Neuronal stem cell (in vitro differentiated cells): ENCODE measurements around the gene MTR.
"Not testable (repeated sequence)": the region's sequence is repeated elsewhere in the genome, so short reads cannot be mapped to it uniquely, and the experiment has no call there.

ENCODE experiments used
- DNase-seq: peaks from one replicate; pipeline ENCODE4 v3.0.0-alpha.2; 2013; ENCODE audit warnings: low spot score
- H2AFZ ChIP-seq: one replicate; pipeline ENCODE4 v1.6.1; 2013; ENCODE audit warnings: mild to moderate bottlenecking, low read length, inconsistent platforms
- H2AK5ac ChIP-seq: 2 replicates; pipeline ENCODE4 v1.6.1; 2013; ENCODE audit warnings: low read depth, mild to moderate bottlenecking, inconsistent platforms, low read length, moderate library complexity, mixed read lengths
- H2BK120ac ChIP-seq: 2 replicates; pipeline ENCODE4 v1.6.1; 2013; ENCODE audit warnings: low read depth, mild to moderate bottlenecking, inconsistent platforms, low read length, moderate library complexity, mixed read lengths
- H2BK12ac ChIP-seq: one replicate; pipeline ENCODE4 v1.6.1; 2013; ENCODE audit warnings: low read length, inconsistent platforms
- H2BK15ac ChIP-seq: 2 replicates; pipeline ENCODE4 v1.6.1; 2013; ENCODE audit warnings: mild to moderate bottlenecking, low read length, inconsistent platforms, mixed read lengths
- H2BK5ac ChIP-seq: one replicate; pipeline ENCODE4 v1.6.1; 2013; ENCODE audit warnings: inconsistent platforms, mild to moderate bottlenecking, low read length, moderate library complexity
- H3K14ac ChIP-seq: one replicate; pipeline ENCODE4 v1.6.1; 2013; ENCODE audit warnings: low read length, inconsistent platforms
- H3K18ac ChIP-seq: 2 replicates; pipeline ENCODE4 v1.6.1; 2013; ENCODE audit warnings: low read length, inconsistent platforms
- H3K23ac ChIP-seq: 2 replicates; pipeline ENCODE4 v1.6.1; 2013; ENCODE audit warnings: low read depth, mild to moderate bottlenecking, mixed read lengths, low read length, inconsistent platforms; ENCODE audit not compliant: poor library complexity
- H3K27ac ChIP-seq: replicated peaks from 3 replicates; pipeline ENCODE4 v1.5.1; 2013; ENCODE audit warnings: low read length, inconsistent platforms
- H3K27me3 ChIP-seq, 3 experiments: 2 replicates each; pipeline ENCODE4 v1.6.1; 2013; ENCODE audit warnings: low read length in 3 of 3, mild to moderate bottlenecking in 2 of 3, inconsistent platforms in 1 of 3, low read depth in 1 of 3, mixed read lengths in 1 of 3, moderate library complexity in 1 of 3; ENCODE audit not compliant: control insufficient read depth in 3 of 3, insufficient read depth in 3 of 3
- H3K36me3 ChIP-seq, 2 donors: replicated peaks in 1 of 2; 2 replicates each; pipeline ENCODE4 v1.6.1; 2013; ENCODE audit warnings: low read length in 2 of 2; ENCODE audit not compliant: control insufficient read depth in 2 of 2, insufficient read depth in 2 of 2
- H3K4ac ChIP-seq: 2 replicates; pipeline ENCODE4 v1.6.1; 2013; ENCODE audit warnings: inconsistent platforms, mild to moderate bottlenecking, low read length, moderate library complexity
- H3K4me1 ChIP-seq, 2 donors: 1 replicate in 1 of 2; 2 replicates in 1 of 2; pipeline ENCODE4 v1.6.1; 2013; ENCODE audit warnings: low read length in 2 of 2, low read depth in 1 of 2; ENCODE audit not compliant: control insufficient read depth in 2 of 2, insufficient read depth in 1 of 2
- H3K4me2 ChIP-seq: one replicate; pipeline ENCODE4 v1.6.1; 2013; ENCODE audit warnings: mild to moderate bottlenecking, low read length, inconsistent platforms; ENCODE audit not compliant: insufficient read depth, poor library complexity, severe bottlenecking
- H3K4me3 ChIP-seq, 2 donors: 2 replicates each; pipeline ENCODE4 v1.5.1; 2013; ENCODE audit warnings: low read length in 2 of 2, mild to moderate bottlenecking in 2 of 2, inconsistent platforms in 1 of 2, moderate library complexity in 1 of 2
- H3K79me1 ChIP-seq: one replicate; pipeline ENCODE4 v1.6.1; 2013; ENCODE audit warnings: low read depth, mild to moderate bottlenecking, inconsistent platforms, low read length, moderate library complexity
- H3K9ac ChIP-seq: one replicate; pipeline ENCODE4 v1.6.1; 2013; ENCODE audit warnings: mild to moderate bottlenecking, low read depth, low read length, inconsistent platforms; ENCODE audit not compliant: poor library complexity
- H3K9me3 ChIP-seq, 2 donors: replicated peaks in 1 of 2; 2 replicates each; pipeline versions ENCODE3 to v1.6.1; 2013; ENCODE audit warnings: low read length in 2 of 2, mild to moderate bottlenecking in 2 of 2, inconsistent platforms in 1 of 2, low read depth in 1 of 2, mixed read lengths in 1 of 2, moderate library complexity in 1 of 2; ENCODE audit not compliant: control insufficient read depth in 2 of 2, insufficient read depth in 1 of 2
- H4K8ac ChIP-seq: one replicate; pipeline ENCODE4 v1.6.1; 2013; ENCODE audit warnings: low read depth, mild to moderate bottlenecking, inconsistent platforms, low read length, moderate library complexity
- H4K91ac ChIP-seq: one replicate; pipeline ENCODE4 v1.6.1; 2013; ENCODE audit warnings: low read length, low read depth, mild to moderate bottlenecking, inconsistent platforms; ENCODE audit not compliant: poor library complexity
- WGBS, 2 donors: extraction: QIAGEN DNeasy Blood & Tissue Kit; methylation state at CpG; one replicate each; pipeline ENCODE4 v1.1.7; 2013; ENCODE audit warnings: missing lambda C conversion rate in 2 of 2, mixed read lengths in 1 of 2; ENCODE audit not compliant: insufficient read length in 2 of 2, insufficient replicate concordance in 1 of 2; ENCODE audit errors: extremely low coverage in 2 of 2; 5-methylcytosine and 5-hydroxymethylcytosine counted together

MTR gene

GRCh38 chr1:236911047-236911446 is 116.0 kb downstream of the MTR start:
- H3K23ac ChIP-seq, H3K4me1 ChIP-seq, H4K8ac ChIP-seq, H2BK12ac ChIP-seq, H3K79me1 ChIP-seq, H2BK5ac ChIP-seq, H3K27me3 ChIP-seq, H2BK15ac ChIP-seq, H2BK120ac ChIP-seq, H3K4me3 ChIP-seq, DNase-seq, H3K9ac ChIP-seq, H2AFZ ChIP-seq, H3K9me3 ChIP-seq, H3K14ac ChIP-seq, H3K27ac ChIP-seq, H3K4me2 ChIP-seq, H3K4ac ChIP-seq, H2AK5ac ChIP-seq, H3K36me3 ChIP-seq, H4K91ac ChIP-seq, H3K18ac ChIP-seq: not testable (repeated sequence)
- WGBS, 2 donors = no CpG with 5 or more reads among the region's 7 CpGs

GRCh38 chr1:236913371-236914037 is 118.4 kb downstream of the MTR start:
- no CpG with 5 or more reads among the region's 2 CpGs for WGBS, 2 donors

GRCh38 chr1:236914375-236914774 is 119.3 kb downstream of the MTR start:
- Histone ChIP-seq H4K91ac (no peak overlapping the region), H3K27ac (no peak overlapping the region), H2AK5ac (no peak overlapping the region), H3K27me3 (no peaks in the 10 kb centered on the region), H2BK15ac (no peak overlapping the region), H2BK12ac (no peak overlapping the region), H3K4me3 (no peak overlapping the region), H3K9ac (no peak overlapping the region), H2BK5ac (no peak overlapping the region), H2AFZ (no peak overlapping the region), H3K23ac (no peak overlapping the region), H3K4me2 (no peak overlapping the region), H3K18ac (no peak overlapping the region), H3K4me1 (no peaks in the 10 kb centered on the region), H4K8ac (no peak overlapping the region), H3K36me3 (no peaks in the 10 kb centered on the region), H3K4ac (no peak overlapping the region), H3K14ac (no peak overlapping the region), H2BK120ac (no peak overlapping the region), H3K9me3 (no peaks in the 10 kb centered on the region), H3K79me1 (no peaks in the 10 kb centered on the region)
- WGBS, 2 donors = no CpG with 5 or more reads among the region's 2 CpGs
- no peak for DNase-seq

More at GRCh38 chr1:236913371-236914037, 118.4 kb downstream of the MTR start:
- no peak overlapping the region for H2AK5ac ChIP-seq
- no peak overlapping the region for H2BK12ac ChIP-seq
- no peak overlapping the region for H3K23ac ChIP-seq
- no peak overlapping the region for H4K8ac ChIP-seq
- H3K4me2 ChIP-seq = no peak overlapping the region
- no peak overlapping the region for H2BK5ac ChIP-seq
- H2AFZ ChIP-seq = no peak overlapping the region
- no peak for DNase-seq
- H3K9me3 ChIP-seq = no peaks in the 10 kb centered on the region
- no peak overlapping the region for H3K9ac ChIP-seq
- H3K27ac ChIP-seq = no peak overlapping the region
- no peak overlapping the region for H3K14ac ChIP-seq
- no peaks in the 10 kb centered on the region for H3K4me1 ChIP-seq
- H3K79me1 ChIP-seq = no peaks in the 10 kb centered on the region
- H2BK15ac ChIP-seq = no peak overlapping the region
- H4K91ac ChIP-seq = no peak overlapping the region
- no peaks in the 10 kb centered on the region for H3K27me3 ChIP-seq
- no peaks in the 10 kb centered on the region for H3K36me3 ChIP-seq
- no peak overlapping the region for H3K4me3 ChIP-seq
- no peak overlapping the region for H2BK120ac ChIP-seq
- H3K18ac ChIP-seq = no peak overlapping the region
- H3K4ac ChIP-seq = no peak overlapping the region

GRCh38 chr1:236916131-236916800 is 121.2 kb downstream of the MTR start:
- WGBS, 2 donors = no CpG with 5 or more reads among the region's 5 CpGs
- no peak overlapping the region for H3K9ac ChIP-seq
- H3K4me2 ChIP-seq = no peak overlapping the region
- no peak overlapping the region for H3K14ac ChIP-seq
- H3K18ac ChIP-seq = no peak overlapping the region
- no peak overlapping the region for H3K4ac ChIP-seq
- H3K9me3 ChIP-seq = no peaks in the 10 kb centered on the region
- H3K36me3 ChIP-seq = no peaks in the 10 kb centered on the region
- H4K8ac ChIP-seq = no peak overlapping the region
- DNase-seq = no peak
- no peak overlapping the region for H2BK12ac ChIP-seq
- H3K4me3 ChIP-seq = no peak overlapping the region
- H4K91ac ChIP-seq = no peak overlapping the region
- H2BK5ac ChIP-seq = no peak overlapping the region
- H2BK120ac ChIP-seq = no peak overlapping the region
- H3K27ac ChIP-seq = no peak overlapping the region
- no peaks in the 10 kb centered on the region for H3K27me3 ChIP-seq
- H3K23ac ChIP-seq = no peak overlapping the region
- no peak overlapping the region for H2AFZ ChIP-seq
- H2AK5ac ChIP-seq = no peak overlapping the region
- H3K79me1 ChIP-seq = no peaks in the 10 kb centered on the region
- no peaks in the 10 kb centered on the region for H3K4me1 ChIP-seq
- H2BK15ac ChIP-seq = no peak overlapping the region
